KMS-11 (cell line): ENCODE results near the gene SSH3.

ENCODE experiments used
- H2AFZ ChIP-seq: fragments of 200-600 bp; sonication (generic); 2 replicates; pipeline ENCODE4 v1.6.1; 2016; ENCODE audit warnings: antibody characterized with exemption, mixed run types, low read depth
- H3K27ac ChIP-seq: fragments of 200-600 bp; sonication (generic); 2 replicates; pipeline ENCODE4 v1.6.1; 2016; ENCODE audit warnings: mild to moderate bottlenecking, mixed run types
- H3K27me3 ChIP-seq: fragments of 200-600 bp; sonication (generic); 2 replicates; pipeline ENCODE4 v1.6.1; 2017; ENCODE audit warnings: mild to moderate bottlenecking, low read depth, mixed run types, moderate library complexity; ENCODE audit not compliant: insufficient read depth
- H3K36me3 ChIP-seq: fragments of 200-600 bp; sonication (generic); 2 replicates; pipeline ENCODE4 v1.6.1; 2017; ENCODE audit warnings: mild to moderate bottlenecking, mixed run types; ENCODE audit not compliant: insufficient read depth
- H3K4me1 ChIP-seq: fragments of 200-600 bp; sonication (generic); 2 replicates; pipeline ENCODE4 v1.6.1; 2016; ENCODE audit warnings: mild to moderate bottlenecking, low read depth, mixed run types; ENCODE audit not compliant: poor library complexity, severe bottlenecking
- H3K4me2 ChIP-seq: fragments of 200-600 bp; sonication (generic); 2 replicates; pipeline ENCODE4 v1.7.0; 2016; ENCODE audit warnings: mild to moderate bottlenecking, mixed run types
- H3K4me3 ChIP-seq: fragments of 200-600 bp; sonication (generic); IDR thresholded peaks from 2 replicates; pipeline ENCODE4 v1.6.1; 2017; ENCODE audit warnings: low read depth, low read length, mixed read lengths; ENCODE audit not compliant: insufficient read depth
- H3K79me2 ChIP-seq: fragments of 200-600 bp; sonication (generic); 2 replicates; pipeline ENCODE4 v1.6.1; 2016; ENCODE audit warnings: low read depth, mixed run types; ENCODE audit not compliant: insufficient read depth
- H3K9ac ChIP-seq: fragments of 200-600 bp; sonication (generic); 2 replicates; pipeline ENCODE4 v1.6.1; 2016; ENCODE audit warnings: mild to moderate bottlenecking, mixed run types
- H4K20me1 ChIP-seq: fragments of 200-600 bp; sonication (generic); 2 replicates; pipeline ENCODE4 v1.6.1; 2016; ENCODE audit warnings: mild to moderate bottlenecking, mixed run types; ENCODE audit not compliant: insufficient read depth
- CTCF ChIP-seq: fragments of 200-600 bp; sonication (generic); conservative IDR thresholded peaks from 2 replicates; pipeline ENCODE4 v1.6.1; 2017; ENCODE audit warnings: low read depth, mild to moderate bottlenecking, antibody characterized with exemption, low read length, moderate library complexity, mixed read lengths

Gene SSH3

GRCh38 chr11:67268081-67268961 lies 35.0 kb upstream of the SSH3 start:
- Histone ChIP-seq H3K79me2 (peaks cover 67% of the 10 kb centered on the region), H3K4me1 (peaks cover 19% of the 10 kb centered on the region), H2AFZ (no peak overlapping the region), H3K27ac (peak overlapping the region; percentile 40; the same call in 1 of the 2 replicates), H3K4me3 (no peak overlapping the region), H3K4me2 (peak overlapping the region; percentile 78), H3K9ac (peak overlapping the region; percentile 74; the same call in 1 of the 2 replicates), H4K20me1 (no peaks in the 10 kb centered on the region), H3K27me3 (no peaks in the 10 kb centered on the region), H3K36me3 (0 out of 2 replicates have a peak, but pooled peaks cover 4% of the 10 kb centered on the region)
- no peak for TF ChIP-seq CTCF

GRCh38 chr11:67268962-67269268 lies 34.4 kb upstream of the SSH3 start:
- Histone ChIP-seq H3K36me3 (0 out of 2 replicates have a peak, but pooled peaks cover 4% of the 10 kb centered on the region), H3K27me3 (no peaks in the 10 kb centered on the region), H4K20me1 (no peaks in the 10 kb centered on the region), H3K79me2 (peaks cover 73% of the 10 kb centered on the region), H3K4me1 (peaks cover 19% of the 10 kb centered on the region), H3K4me3 (no peak overlapping the region), H3K9ac (no peak overlapping the region), H3K4me2 (no peak overlapping the region), H2AFZ (no peak overlapping the region), H3K27ac (no peak overlapping the region)
- no peak for TF ChIP-seq CTCF

GRCh38 chr11:67269401-67270255 lies 33.7 kb upstream of the SSH3 start:
- no peak overlapping the region for H3K9ac ChIP-seq
- peaks cover 81% of the 10 kb centered on the region for H3K79me2 ChIP-seq
- no peak overlapping the region for H3K27ac ChIP-seq
- peaks cover 19% of the 10 kb centered on the region for H3K4me1 ChIP-seq
- H3K36me3 ChIP-seq, result 0 out of 2 replicates have a peak, but pooled peaks cover 4% of the 10 kb centered on the region
- no peaks in the 10 kb centered on the region for H3K27me3 ChIP-seq
- no peak overlapping the region for H2AFZ ChIP-seq
- H4K20me1 ChIP-seq, result no peaks in the 10 kb centered on the region
- no peak overlapping the region for H3K4me2 ChIP-seq
- no peak overlapping the region for H3K4me3 ChIP-seq
- TF ChIP-seq CTCF, result no peak

GRCh38 chr11:67270256-67271204 lies 32.8 kb upstream of the SSH3 start:
- Histone ChIP-seq H3K36me3 (0 out of 2 replicates have a peak, but pooled peaks cover 4% of the 10 kb centered on the region), H4K20me1 (no peaks in the 10 kb centered on the region), H3K4me1 (peaks cover 19% of the 10 kb centered on the region), H3K4me3 (no peak overlapping the region), H2AFZ (no peak overlapping the region), H3K27me3 (no peaks in the 10 kb centered on the region), H3K4me2 (no peak overlapping the region), H3K27ac (no peak overlapping the region), H3K9ac (no peak overlapping the region), H3K79me2 (peaks cover 88% of the 10 kb centered on the region)
- TF ChIP-seq CTCF, result no peak
